Suprapubic skin (tissue), 4 donors: ENCODE measurements around the gene TAS1R2.

Source experiments
- CTCF ChIP-seq, 2 donors: fragments of 200-600 bp in 1 of 2; fragments of 450-650 bp in 1 of 2; sonication (generic) in 1 of 2; IDR thresholded peaks; one replicate each; pipeline ENCODE4 v1.5.1; 2016 to 2019; ENCODE audit warnings: antibody characterized with exemption in 2 of 2, mild to moderate bottlenecking in 1 of 2, moderate library complexity in 1 of 2
- EP300 ChIP-seq: sonication (generic); formaldehyde crosslinking; IDR thresholded peaks from one replicate; pipeline ENCODE4 v1.6.1; 2017; ENCODE audit warnings: antibody characterized with exemption
- POLR2A ChIP-seq, 2 donors: fragments of 450-650 bp; IDR thresholded peaks; one replicate each; pipeline ENCODE4 v1.6.1; 2017; ENCODE audit warnings: antibody characterized with exemption in 2 of 2, mild to moderate bottlenecking in 2 of 2, moderate library complexity in 2 of 2
- POLR2AphosphoS5 ChIP-seq, 3 donors: sonication (generic); formaldehyde crosslinking; IDR thresholded peaks; one replicate each; pipeline ENCODE4 v1.6.1; 2017; ENCODE audit warnings: antibody characterized with exemption in 3 of 3

- TF ChIP-seq EP300 (no peak), CTCF (IDR thresholded peaks at IDR 0.05) (no peak), POLR2A (IDR thresholded peaks at IDR 0.05) (no peak), POLR2AphosphoS5 (IDR thresholded peaks at IDR 0.05) (no peak)
Observed at GRCh38 chr1:18796950-18797349, 62.5 kb downstream of the TAS1R2 start.
